Ishikawa (cell line): ENCODE measurements around the gene PARD6G.

Source experiments
- CEBPB ChIP-seq: IDR thresholded peaks from 2 replicates; pipeline ENCODE4 v1.6.1; 2012
- CREB1 ChIP-seq: IDR thresholded peaks from 2 replicates; pipeline ENCODE4 v1.6.1; 2012; ENCODE audit warnings: low read depth
- EGR1 ChIP-seq: IDR thresholded peaks from 2 replicates; pipeline ENCODE4 v1.6.1; 2012
- EP300 ChIP-seq: IDR thresholded peaks from 2 replicates; pipeline ENCODE4 v1.6.1; 2012; ENCODE audit warnings: borderline replicate concordance
- FOXM1 ChIP-seq: IDR thresholded peaks from 2 replicates; pipeline ENCODE4 v1.6.1; 2012; ENCODE audit warnings: low read depth, borderline replicate concordance
- MAX ChIP-seq: IDR thresholded peaks from 2 replicates; pipeline ENCODE4 v1.6.1; 2012
- NFIC ChIP-seq: IDR thresholded peaks from 2 replicates; pipeline ENCODE4 v1.6.1; 2012
- REST ChIP-seq: IDR thresholded peaks from 2 replicates; pipeline ENCODE4 v1.6.1; 2012; ENCODE audit warnings: low read depth, mild to moderate bottlenecking
- TAF1 ChIP-seq: IDR thresholded peaks from 2 replicates; pipeline ENCODE4 v1.6.1; 2012; ENCODE audit warnings: low read depth, mild to moderate bottlenecking
- USF1 ChIP-seq: IDR thresholded peaks from 2 replicates; pipeline ENCODE4 v1.6.1; 2012
- YY1 ChIP-seq: IDR thresholded peaks from 2 replicates; pipeline ENCODE4 v1.6.1; 2012; ENCODE audit warnings: low read depth

GRCh38 chr18:80244956-80245730, 2.2 kb downstream of the PARD6G start:
- TF ChIP-seq NFIC: no peak
- no peak for TF ChIP-seq EGR1
- no peak for TF ChIP-seq MAX
- TF ChIP-seq TAF1: no peak
- no peak for TF ChIP-seq FOXM1
- no peak for TF ChIP-seq CEBPB
- no peak for TF ChIP-seq CREB1
- no peak for TF ChIP-seq REST
- no peak for TF ChIP-seq EP300
- no peak for TF ChIP-seq USF1
- no peak for TF ChIP-seq YY1
